ENCODE measurements around the gene STMND1.

Gene STMND1

GRCh38 chr6:17099401-17100059 is 2.3 kb upstream of the STMND1 start:
- DNase-seq = no peak

- no peak for DNase-seq
These were observed 1.0 kb upstream of the STMND1 start for GRCh38 chr6:17100806-17101205.

DNA sequence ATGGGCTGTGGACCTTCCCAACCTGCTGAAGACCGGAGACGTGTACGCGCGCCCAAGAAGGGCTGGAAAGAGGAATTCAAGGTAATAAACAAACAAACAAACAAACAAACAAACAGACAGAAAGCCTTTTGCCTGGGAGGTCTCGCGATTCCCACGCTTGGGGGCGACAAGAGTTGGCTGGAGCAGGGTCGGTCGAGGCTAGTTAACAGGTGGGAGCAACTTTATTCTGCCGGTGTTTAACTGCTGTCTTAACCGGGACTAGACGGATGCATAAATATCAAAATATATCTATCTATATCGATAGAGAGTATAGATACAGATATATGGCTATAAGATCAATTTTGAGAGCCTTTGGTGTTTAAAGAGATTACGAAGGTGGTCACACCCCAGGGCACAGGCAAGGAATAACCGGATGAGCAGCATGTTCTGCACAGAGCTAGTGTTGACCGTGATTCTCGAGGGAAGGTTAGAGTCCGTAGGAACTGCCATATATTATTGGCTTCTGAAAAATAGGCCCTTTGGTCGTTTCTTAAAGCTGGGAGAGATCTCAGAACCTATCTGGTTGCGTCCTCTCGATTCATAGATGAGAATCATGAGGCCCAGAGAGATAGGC is 514 bp downstream of the STMND1 start:
- no peak for DNase-seq

DNA sequence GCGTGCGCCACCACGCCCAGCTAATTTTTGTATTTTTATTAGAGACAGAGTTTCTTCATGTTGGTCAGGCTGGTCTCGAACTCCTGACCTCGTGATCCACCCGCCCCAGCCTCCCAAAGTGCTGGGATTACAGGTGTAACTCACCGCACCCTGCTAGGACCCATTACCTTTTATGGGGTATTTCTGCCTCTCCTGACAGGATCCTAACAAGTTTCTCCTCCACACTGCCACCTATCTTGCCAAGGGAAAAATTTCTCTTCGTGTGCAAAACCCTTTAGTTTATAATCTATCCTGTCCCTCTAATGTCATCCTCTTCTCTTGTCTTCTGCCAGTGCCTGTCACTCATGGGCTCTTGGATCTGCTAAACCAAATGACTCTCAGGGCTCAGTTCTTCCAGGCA is 1.9 kb downstream of the STMND1 start:
- no peak for DNase-seq

DNA sequence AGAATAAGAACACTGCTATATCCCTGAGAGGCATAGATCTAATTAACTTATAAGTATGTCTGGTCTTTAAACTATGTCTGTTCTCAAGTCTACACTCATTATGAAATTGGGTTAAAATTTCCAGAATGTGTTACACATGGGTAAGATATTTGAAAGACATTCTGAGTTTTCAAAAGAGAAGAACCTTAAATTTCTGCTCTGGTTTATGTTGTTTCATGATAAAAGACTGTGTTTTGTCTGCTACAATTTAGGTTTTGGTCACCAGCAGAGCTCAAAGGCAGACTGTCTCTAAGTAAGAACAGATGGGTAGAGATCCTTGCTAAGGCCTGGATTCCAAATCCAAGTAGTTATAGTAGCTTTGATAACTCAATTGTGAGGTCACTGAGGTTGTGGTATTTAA is 6.0 kb downstream of the STMND1 start:
- no peak for DNase-seq

GRCh38 chr6:17115251-17116116 is 13.6 kb downstream of the STMND1 start:
- DNase-seq = no peak

GRCh38 chr6:17116117-17116440 is 14.2 kb downstream of the STMND1 start:
- no peak for DNase-seq

DNA sequence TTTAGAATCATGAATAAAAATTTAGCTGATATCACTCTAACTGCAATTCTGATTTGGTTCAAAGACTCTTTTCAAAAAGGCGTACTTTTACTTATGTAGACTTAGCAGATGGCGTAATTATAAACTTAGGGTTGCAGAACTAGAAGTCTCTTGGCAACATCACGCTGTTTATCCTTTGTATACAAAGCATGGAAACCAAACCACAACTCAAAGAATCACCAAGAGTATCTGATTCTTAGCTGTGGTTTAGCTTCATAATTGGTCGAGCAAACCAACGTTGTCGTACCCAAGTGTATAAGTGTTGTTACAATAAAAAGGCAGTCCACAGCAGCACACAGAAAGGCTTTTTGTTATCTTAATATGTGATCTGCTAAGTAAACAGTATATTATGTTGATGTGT is 18.2 kb downstream of the STMND1 start:
- no peak for DNase-seq

GRCh38 chr6:17125407-17125806 is 23.6 kb downstream of the STMND1 start:
- DNase-seq = no peak

DNA sequence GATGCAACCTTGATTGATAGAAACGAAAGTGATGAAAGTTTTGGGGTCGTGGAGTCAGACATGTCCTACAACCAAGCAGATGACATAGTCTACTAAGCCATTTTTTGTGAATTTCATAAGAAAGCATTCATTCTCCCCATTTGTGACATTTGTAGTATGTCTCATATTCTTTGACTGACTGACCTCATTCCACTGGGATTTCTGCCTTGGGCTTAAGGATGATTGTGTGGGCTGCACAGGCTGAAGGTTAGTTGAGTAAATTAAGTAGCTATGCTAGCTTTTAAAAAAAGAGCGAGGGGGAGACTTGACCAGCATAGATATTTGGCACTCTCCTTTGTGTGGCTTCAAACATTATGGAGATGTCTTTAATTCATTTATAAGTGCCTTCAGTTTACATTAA is 28.9 kb downstream of the STMND1 start:
- no peak for DNase-seq

DNA sequence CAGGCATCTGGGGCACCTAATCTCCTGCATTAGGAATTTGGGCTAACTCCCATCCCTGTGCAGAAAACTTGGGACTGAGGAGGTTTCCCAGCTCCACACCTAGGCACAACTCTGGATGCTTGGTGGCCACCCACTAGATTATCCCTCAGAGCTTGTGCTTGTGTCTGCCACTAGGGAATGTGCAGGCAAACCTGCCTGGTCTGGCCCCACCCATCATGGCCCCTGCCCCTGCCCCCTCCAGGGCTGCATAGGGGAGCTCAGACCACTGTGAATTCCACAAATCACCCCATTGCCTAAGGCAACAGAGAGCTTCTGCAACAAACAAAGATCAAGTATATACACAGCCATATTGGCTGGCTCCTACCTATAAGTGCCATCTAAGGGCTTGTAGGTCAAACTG is 31.1 kb downstream of the STMND1 start:
- no peak for DNase-seq

DNA sequence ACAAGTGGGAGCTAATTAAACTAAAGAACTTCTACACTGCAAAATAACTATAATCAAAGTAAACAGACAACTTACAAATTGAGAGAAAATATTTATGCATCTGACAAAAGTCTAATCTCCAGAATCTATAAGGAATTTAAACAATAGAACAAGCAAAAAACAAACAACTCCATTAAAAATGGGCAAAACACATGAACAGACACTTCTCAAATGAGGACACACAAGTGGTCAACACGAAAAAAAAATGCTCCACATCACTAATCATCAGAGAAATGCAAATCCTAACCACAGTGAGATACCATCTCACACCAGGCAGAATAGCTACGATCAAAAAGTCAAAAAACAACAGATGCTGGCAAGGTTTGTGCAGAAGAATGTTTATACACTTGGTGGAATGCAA is 36.2 kb downstream of the STMND1 start:
- no peak for DNase-seq

- DNase-seq = no peak
These were observed 42.2 kb downstream of the STMND1 start for GRCh38 chr6:17144016-17144415.

DNA sequence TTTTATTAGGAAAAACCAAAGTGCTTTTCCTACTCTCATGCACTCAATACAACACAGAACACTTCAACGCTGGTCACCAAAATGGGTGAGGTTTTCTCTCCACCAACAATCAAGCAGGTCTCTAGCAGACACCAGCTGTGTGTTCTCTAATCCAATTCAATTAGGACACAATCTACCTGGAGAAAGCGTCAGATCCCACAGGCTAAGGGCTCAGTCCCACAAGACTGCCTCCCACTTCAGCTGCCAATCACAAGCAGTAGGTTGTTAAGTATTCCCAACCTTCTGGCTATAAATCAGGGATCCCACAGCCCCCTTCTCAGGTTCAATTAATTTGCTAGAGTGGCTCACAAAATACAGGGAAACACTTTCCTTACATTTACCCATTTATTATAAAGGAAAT is 47.7 kb downstream of the STMND1 start:
- no peak for DNase-seq

- no peak for DNase-seq
These were observed 48.2 kb downstream of the STMND1 start for GRCh38 chr6:17150096-17150495.

- DNase-seq = no peak
These were observed 50.0 kb downstream of the STMND1 start for GRCh38 chr6:17151888-17152287.

GRCh38 chr6:17152703-17153102 is 50.9 kb downstream of the STMND1 start:
- DNase-seq = no peak

DNA sequence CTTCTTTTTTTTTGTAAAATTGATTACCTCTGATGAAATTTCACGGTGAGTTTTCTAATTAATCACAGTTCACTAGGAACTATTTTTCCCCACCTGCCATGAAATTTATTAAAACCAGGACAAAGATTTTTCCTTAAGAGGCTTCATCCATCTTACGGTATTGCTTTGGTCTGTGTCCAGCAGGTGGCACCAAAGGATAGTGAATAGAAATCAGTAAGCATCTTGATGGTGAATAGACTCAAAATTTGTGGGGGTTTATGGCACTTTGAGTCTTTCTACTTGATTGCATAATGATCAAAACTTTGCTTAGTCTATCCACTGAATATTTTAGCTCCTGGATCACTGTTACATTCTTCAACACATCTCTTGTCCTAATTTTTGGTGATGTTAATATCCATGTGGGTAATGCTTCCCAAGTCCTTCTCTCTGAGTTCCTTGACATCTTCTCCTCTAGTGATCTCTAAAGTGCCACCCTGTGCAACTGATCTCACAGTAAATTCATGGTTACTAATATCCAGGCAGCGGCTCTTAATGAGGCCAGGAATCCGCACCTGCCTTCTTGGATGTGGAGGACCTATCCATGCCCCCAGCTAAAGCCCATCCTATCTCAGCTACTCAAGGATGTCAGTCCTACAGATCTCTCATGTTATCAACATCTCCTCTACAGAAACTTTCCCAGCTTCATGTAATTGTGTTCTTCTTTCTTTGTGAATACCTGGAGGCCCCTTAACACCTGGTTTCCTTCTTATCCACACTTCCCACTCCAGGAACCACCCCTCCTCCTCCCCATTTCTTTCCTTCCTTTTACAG is 54.5 kb downstream of the STMND1 start:
- peak; percentile 64 for DNase-seq

GRCh38 chr6:17156966-17157365 is 55.1 kb downstream of the STMND1 start:
- no peak for DNase-seq

DNA sequence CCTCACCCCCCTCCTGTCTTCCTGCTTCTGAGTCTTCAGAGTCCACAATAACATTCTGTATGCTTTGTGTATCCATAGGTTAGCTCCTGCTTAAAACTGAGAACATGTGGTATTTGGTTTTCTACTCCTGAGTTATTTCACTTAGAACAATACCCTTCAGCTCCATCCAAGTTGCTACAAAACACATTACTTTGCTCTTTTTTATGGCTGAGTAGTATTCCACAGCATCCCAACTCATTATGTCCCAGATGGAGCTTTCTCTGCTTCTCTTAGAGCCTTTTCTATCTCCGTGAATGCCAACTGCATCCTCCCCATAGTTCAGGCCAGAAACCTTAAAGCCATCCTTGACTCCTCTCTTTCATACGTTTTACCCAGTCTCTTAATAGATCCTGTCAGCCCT is 55.8 kb downstream of the STMND1 start:
- no peak for DNase-seq

DNA sequence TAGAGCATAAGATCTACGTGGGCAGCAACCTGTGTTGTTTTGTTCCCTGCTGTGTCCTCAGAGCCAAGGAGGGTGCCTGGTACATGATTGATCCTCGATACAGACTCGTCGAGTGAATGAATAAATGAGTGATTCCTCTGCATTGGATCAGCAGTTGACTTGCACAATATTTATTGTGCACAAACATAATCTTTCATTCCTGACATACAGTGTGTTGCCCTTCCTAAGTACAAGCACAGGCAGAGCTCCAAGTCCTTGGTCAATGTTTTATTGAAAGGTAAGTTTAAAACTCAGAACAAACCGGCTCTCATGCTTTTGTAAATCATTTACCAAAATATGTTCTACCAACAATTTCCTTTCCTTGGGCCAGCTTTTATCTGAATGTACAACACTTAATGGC is 57.4 kb downstream of the STMND1 start:
- DNase-seq = no peak

DNA sequence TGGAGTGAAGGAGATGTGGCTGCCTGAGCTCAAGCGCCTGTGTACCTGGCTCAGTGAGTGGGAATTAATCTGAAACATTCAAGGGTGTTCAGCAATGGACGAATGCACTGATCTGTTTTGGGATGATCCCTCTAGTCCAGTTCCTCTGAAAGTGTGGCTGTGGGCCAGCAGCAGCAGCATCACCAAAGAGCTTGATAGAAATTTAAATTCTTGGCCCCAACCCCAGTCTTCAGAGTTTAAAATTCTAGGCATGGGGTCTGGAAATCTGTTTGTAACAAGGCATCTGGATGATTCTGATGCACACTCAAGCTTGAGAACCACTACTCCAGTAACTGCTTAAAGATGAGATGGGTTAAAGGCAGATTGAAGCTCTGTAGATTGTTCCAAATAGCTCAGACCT is 59.2 kb downstream of the STMND1 start:
- no peak for DNase-seq

DNA sequence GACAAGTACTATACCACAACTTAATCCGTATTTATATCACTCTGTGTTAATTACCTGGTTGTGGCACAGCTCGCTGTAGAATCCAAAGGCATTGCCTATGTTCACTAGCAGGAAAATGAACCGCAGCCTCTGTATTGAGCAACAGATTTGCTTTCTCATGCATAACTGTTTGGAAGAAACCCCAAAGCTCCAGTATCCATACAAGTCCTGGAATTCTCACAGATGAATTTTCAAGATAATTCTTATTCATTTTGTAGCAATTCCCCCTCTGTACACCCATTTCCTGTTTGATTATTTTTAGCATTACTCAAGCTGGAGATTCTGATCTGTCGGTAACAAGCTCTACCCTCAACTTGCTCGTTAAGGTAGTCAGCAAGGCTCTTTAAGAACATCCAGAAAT is 63.5 kb downstream of the STMND1 start:
- DNase-seq = no peak
